A549 (cell line): ENCODE results near the gene CNTNAP5.

Source experiments
- ATOH8 ChIP-seq: fragments of 250-450 bp; sonication (Bioruptor Pico); IDR thresholded peaks from 2 replicates; pipeline ENCODE4 v1.5.0; 2020; ENCODE audit warnings: low read depth, mild to moderate bottlenecking, moderate library complexity
- CHD4 ChIP-seq: fragments of 200-600 bp; sonication (generic); IDR thresholded peaks from 2 replicates; pipeline ENCODE4 v1.6.1; 2016; ENCODE audit warnings: antibody characterized with exemption, mild to moderate bottlenecking, borderline replicate concordance
- CTCF ChIP-seq: fragments of >200 bp; sonication (Bioruptor Twin); formaldehyde crosslinking; IDR thresholded peaks from 3 replicates; pipeline ENCODE4 v1.5.1; 2016
- EP300 ChIP-seq, 2 experiments: fragments of >200 bp; sonication (Bioruptor Twin); formaldehyde crosslinking; IDR thresholded peaks; 2 replicates in 1 of 2; 3 replicates in 1 of 2; pipeline ENCODE4 v1.6.1; 2016 to 2017
- HDAC2 ChIP-seq: fragments of 200-600 bp; sonication (generic); IDR thresholded peaks from 2 replicates; pipeline ENCODE4 v1.6.1; 2016
- HES2 ChIP-seq: fragments of >200 bp; sonication (Bioruptor Twin); formaldehyde crosslinking; IDR thresholded peaks from 2 replicates; pipeline ENCODE4 v1.6.1; 2016
- HOXB5 ChIP-seq: fragments of 250-450 bp; sonication (Bioruptor Pico); IDR thresholded peaks from 2 replicates; pipeline ENCODE4 v1.5.0; 2020; ENCODE audit warnings: mild to moderate bottlenecking, moderate library complexity
- MAFK ChIP-seq: fragments of 450-650 bp; IDR thresholded peaks from 2 replicates; pipeline ENCODE4 v1.6.1; 2014; ENCODE audit not compliant: partially characterized antibody
- PHF8 ChIP-seq: fragments of 200-600 bp; sonication (generic); IDR thresholded peaks from 2 replicates; pipeline ENCODE4 v1.6.1; 2016; ENCODE audit warnings: low read depth, mild to moderate bottlenecking, antibody characterized with exemption, moderate library complexity, borderline replicate concordance
- POLR2A ChIP-seq: IDR thresholded peaks from 2 replicates; pipeline ENCODE4 v1.6.1; 2012; ENCODE audit warnings: mild to moderate bottlenecking, low read length
- REST ChIP-seq: fragments of 200-600 bp; sonication (generic); IDR thresholded peaks from 2 replicates; pipeline ENCODE4 v1.6.1; 2016; ENCODE audit warnings: antibody characterized with exemption, mild to moderate bottlenecking, moderate library complexity
- RFX5 ChIP-seq: fragments of 450-650 bp; IDR thresholded peaks from 2 replicates; pipeline ENCODE4 v1.7.1; 2014; ENCODE audit warnings: antibody characterized with exemption, mild to moderate bottlenecking, moderate library complexity

- TF ChIP-seq EP300 (IDR thresholded peaks at IDR 0.05) (no peak), MAFK (no peak), CTCF (no peak), ATOH8 (CRISPR knock-in tag) (no peak), HES2 (no peak), POLR2A (no peak), RFX5 (no peak), CHD4 (no peak), HOXB5 (CRISPR knock-in tag) (no peak), REST (no peak), PHF8 (no peak), HDAC2 (no peak)
These were observed 557.3 kb downstream of the CNTNAP5 start for GRCh38 chr2:124582387-124582786.
